GM19452 (cell line): ENCODE data around the gene PRKAR1B.
A peak's percentile ranks its signal among the peaks of the same experiment; 100 is the strongest.

Experiments used
- ATAC-seq: cut with Tn5 transposase; IDR thresholded peaks from one replicate; pipeline ENCODE4 v1.9.1; 2021; ENCODE audit not compliant: unreplicated experiment

The PRKAR1B gene

DNA sequence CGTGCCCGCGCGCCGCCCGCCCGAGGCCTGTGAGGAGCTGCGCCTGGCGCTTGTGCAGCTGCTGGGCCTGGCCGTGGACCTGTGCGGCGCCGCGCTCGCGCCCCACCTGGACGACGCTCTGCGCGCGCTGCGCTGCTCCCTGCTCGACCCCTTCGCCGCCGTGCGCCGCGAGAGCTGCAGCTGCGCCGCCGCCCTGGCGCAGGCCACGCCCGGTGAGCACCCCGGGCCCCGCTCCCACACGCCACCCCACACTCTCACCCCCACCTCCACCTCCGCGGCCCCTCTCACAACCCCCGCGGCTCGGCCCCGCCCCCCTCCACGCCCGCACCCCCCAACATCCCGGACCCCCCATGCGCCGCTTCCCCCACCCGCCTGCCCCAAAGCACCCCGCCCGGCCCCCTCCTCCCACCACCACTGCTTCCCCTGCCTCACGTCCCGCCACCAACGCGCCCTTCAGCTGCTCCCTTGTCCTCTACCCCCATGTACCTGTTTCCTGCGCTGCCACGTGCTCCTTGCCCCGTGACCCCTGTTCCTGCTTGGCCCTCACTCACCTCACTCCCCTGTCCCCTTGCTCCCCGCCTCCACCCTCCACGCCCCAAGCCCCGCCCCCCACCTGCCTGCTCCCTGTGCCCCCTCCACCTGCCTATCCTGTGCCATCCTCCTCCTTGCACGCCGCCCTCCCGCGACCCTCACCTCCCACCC is at the start of gene PRKAR1B:
Gene PRKAR1B (minus strand): TSS at position 178 of the 702 bp plus-strand sequence. CDS start 15,776 bp downstream, outside the sequence.
- ATAC-seq: peak; percentile 38

DNA sequence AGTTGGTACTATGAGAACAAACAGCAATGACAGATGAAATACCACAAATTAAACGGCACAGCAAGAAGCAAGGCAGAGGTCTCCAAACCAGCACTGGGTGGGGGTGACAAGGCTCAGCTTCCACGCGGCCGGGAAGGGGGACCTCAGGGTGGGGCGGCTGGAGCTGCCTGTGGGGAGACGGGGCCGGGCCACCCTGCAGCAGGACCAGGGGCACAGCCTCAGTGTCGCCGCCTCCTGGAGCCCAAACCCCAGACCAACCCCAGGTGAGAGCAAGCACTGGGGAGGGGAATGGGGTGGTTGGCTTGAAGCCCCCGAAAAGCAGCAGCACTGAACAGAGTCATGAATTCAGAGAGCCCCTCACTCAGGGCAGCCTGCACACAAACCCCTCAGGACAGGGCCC is 49.3 kb upstream of the PRKAR1B start:
- no peak for ATAC-seq

DNA sequence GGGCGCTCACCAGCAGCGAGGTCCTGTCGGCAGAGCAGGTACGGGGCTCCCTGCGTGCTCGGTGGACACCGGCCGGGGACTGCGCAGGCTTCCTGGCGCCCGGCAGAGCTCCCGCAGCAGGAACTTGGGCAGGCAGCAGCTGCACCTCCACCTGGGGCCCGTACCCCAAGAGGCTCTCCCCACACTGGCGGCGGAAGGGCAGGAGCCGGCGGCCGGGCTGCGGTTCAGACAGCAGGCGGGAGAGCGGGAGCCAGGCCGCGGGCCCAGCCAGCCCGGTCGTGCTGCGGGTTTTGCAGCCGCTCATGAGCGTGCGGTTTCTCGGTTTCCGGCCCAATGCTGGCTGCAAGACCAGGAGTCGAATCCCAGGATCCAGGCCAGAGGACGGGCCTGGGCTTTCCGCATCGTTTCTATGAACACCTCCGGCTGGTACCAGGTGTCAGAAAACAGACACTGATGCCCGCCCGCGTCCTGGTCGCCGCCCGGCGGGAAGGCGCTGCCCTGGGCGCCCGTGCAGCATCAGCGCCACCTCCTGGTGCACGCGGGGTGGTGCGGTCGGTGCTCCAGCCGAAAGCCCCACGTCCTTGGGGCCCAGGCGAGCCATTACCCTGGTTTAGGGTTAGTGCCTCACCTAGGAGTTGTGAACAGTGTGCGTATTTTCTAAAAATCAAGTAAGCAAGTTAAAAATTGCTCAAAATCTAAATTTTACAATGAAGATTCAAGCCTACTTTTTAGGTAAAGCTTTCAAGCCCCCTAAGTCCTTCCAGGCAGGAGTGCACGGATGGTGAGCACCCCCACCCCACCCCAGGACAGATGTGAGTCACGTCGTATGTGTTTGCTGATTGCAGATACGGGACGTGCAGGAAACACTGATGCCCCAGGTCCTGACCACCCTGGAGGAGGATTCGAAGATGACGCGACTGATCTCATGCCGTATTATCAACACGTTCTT is 47.4 kb upstream of the PRKAR1B start:
- ATAC-seq: no peak

DNA sequence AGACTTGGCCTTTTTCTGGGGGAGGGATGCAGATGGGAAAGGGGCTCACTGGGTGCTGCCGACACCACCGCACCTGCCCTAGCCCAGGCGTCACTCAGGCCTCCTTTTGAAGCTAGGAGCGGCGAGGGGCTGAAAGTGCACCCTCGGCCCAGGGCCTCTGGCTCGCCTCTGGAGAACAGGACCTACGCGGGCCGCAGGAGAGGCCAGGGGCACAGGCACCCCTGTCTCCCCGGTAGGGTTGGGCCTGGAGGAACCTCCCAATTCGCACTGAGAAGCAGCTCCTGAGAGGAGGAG is 46.5 kb upstream of the PRKAR1B start:
- ATAC-seq: no peak

DNA sequence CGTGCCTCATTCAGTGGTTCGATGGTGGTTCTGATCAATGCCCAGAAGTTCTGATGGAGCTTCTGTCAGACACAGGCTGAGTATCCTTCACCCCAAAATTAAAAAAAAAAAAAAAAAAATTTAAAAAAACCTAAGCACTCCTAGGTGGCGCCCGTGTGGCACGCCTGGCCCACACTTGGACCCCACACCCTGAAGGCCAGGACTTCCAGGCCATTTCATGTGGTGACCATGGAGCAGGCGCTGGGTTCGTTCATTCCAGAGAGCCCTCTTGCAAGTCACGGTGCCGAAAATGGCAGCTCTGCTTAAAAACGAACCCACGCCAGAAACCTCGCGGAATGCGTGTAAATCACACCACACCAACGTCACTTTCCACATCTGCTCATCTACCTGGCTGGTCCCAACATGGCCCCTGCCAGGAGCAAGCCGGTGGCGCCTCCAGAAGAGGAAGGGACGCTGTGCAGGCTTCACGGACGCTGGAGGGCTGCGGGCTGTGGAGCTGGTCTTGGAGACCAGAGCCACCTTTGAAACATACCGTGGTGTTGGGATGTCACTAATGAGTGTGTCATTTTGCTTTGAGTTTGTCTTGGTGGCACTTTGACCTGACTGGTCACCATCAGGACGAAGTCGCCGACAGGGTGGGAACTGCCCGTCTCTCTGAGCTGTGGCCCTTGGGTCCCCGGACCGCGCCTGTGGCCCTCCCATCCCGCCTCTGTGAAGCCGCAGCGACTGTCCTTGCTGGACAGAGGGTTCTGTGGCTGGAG is 46.0 kb upstream of the PRKAR1B start:
- no peak for ATAC-seq

DNA sequence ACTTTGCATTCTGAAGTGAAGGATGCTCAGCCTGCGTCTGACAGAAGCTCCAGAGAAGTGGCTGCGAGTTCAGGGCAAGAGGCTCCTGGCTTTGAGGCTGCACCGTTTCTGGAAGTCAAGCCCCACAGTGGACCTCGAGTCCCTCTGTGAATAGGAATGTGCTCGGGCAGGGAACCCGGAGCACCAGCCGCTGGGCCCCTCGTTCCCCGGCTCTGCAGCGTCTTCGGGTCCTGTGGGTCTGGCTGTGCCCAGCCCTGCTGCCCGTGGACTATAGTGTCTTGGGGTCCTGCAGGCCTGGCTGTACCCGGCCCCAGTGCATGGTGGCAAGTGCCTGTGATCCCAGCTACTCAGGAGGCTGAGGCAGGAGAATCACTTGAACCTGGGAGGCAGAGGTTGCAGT is 45.3 kb upstream of the PRKAR1B start:
- ATAC-seq: no peak

DNA sequence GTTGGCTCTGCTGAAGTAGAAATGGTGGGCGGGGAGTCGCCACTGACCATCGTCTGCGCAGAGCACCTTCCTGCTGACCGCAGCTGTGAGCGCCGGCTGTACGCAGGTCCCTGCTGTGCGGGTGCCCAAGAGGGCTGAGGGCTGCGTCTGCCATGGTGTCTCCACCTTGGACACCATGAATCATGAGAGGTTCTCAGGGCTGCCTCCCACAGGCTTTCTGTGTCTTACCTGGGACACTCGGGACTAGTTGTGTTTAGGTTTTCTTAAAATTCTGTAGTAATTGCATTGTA is 44.9 kb upstream of the PRKAR1B start:
- no peak for ATAC-seq

DNA sequence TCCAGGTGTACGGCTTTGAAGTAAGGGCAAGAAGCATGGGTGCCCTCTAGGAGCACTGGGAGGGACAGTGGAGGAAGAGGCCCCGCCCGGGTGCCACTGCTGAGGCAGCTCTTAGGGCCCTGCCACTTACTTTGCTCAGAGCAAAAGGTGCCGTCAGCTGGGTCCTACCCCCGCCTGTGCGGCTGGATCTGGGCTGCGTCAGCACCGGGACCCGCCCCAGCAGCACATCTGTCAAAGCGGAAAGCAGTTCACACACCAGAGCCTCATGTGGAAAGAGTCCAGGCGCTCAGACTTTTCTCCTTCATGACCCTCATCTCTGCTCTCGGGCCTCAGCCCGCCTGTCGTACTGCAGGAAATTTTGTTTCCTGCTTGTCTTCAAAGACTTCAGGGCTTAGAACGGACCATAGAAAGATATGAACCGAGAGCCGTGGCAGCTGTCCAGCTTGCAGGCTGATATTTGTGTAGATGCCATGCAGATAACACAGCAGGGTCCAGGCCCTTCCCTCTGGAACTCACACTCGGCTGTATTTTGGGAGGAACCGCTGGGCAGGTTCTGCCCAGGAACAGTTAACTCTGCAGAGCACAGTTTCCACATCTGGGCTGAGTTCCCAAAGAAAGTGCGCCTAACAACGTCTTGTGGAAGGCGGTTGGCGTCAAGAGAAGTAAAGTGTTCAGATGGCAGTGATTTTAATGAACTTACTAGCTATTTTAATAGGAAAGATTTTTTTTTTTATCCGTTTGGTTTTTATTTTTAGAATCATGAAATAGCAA is 44.3 kb upstream of the PRKAR1B start:
- ATAC-seq: no peak

DNA sequence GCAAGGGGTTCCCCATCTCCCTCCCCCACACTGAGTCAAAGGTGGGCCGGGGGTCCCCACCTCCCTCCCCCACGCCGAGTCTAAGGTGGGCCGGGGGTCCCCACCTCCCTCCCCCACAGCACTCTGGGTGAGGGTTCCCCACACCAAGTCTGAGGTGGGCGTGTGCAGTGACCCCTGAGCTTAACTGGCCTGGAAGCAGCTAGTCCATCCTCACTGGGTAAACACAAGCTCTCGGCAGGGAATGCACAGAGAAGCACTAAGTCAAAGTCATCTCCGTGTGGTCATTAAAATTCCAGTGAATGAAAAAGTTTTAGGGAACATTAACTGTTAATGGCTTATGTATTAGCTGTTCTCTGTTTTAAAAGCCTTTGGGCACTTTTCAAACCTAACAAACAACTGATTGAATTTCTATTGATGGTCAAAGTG is 43.7 kb upstream of the PRKAR1B start:
- ATAC-seq: no peak

DNA sequence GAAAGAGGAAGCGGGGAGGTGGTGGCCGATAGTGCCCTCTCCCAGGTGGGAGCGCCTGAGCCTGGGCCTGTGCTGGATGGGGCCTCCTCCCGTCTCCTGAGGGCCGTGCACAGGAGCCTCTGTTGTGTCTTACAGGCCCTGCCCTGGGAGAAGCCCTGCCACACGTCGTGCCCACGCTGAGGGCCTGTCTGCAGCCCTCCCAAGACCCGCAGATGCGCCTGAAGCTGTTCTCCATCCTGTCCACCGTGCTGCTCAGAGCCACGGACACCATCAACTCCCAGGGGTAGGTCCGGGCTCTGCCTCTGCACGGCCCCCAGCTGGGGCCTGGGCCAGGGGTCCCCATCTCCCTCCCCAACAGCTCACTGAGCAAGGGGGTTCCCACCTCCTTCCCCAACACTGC is 43.3 kb upstream of the PRKAR1B start:
- no peak for ATAC-seq

DNA sequence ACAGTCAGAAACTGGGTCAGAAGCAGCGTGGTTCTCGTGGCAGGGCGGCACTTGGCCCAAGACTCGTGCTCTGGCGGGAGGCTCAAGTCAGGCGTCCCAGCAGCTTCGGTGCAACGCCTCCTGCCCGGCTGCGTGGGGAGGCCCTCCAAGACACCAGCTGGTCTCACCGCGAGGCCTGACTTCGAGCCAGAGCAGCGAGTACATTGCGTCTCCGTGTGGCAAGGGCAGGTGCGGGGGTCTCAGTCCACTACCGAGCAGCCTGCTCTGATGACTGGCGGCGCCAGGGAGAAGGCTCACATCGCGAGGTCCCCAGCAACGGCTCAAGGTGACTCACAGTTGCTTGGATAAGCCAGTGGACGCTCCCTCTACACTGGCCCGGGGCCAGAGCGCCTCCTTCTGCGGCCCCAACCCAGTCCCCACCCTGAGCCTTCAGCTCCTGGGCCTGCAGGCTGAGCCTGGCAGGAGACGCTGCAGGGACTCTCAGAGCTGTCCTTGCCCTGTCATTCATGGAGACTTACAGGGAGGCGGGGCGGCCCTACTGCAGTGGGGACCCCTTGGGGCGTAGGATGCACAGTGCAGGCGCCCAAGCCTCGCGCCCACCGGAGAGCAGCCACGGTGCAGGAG is 41.9 kb upstream of the PRKAR1B start:
- no peak for ATAC-seq

DNA sequence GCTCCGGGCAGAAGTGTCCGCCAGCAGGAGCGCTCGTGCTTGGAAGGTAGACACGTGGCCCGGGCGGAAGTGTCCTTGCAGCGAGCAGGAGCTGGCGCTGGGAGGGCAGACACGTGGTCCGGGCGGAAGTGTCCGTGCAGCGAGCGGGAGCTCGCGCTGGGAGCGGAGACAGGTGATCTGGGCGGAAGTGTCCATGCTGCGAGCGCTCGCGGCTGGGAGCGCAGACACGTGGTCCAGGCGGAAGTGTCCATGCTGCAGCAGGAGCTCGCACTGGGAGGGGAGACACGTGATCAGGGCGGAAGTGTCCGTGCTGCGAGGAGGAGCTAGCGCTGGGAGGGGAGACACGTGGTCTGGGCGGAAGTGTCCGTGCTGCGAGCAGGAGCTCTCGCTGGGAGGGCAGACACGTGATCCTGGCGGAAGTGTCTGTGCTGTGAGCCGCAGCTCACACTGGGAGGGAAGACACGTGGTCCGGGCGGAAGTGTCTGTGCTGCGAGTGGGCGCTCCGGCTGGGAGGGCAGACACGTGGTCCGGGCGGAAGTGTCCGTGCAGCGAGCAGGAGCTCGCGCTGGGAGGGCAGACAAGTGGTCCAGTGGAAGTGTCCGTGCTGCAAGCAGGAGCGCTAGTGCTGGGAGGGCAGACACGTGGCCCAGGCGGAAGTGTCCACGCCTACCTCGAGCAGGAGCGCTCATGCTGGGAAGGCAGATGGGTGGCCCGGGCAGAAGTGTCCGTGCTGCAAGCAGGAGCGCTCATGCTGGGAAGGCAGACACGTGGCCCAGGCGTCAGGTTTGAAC is 41.1 kb upstream of the PRKAR1B start:
- ATAC-seq: no peak

DNA sequence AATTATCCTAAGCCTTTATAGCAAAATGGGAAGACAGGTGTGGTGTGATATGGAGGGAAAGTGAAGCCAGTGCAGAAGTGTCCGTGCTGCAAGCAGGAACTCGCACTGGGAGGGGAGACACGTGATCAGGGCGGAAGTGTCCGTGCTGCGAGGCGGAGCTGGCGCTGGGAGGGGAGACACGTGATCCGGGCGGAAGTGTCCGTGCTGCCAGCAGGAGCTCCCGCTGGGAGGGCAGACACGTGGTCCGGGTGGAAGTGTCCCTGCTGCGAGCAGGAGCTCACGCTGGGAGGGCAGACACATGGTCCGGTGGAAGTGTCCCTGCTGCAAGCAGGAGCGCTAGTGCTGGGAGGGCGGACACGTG is 40.5 kb upstream of the PRKAR1B start:
- no peak for ATAC-seq

DNA sequence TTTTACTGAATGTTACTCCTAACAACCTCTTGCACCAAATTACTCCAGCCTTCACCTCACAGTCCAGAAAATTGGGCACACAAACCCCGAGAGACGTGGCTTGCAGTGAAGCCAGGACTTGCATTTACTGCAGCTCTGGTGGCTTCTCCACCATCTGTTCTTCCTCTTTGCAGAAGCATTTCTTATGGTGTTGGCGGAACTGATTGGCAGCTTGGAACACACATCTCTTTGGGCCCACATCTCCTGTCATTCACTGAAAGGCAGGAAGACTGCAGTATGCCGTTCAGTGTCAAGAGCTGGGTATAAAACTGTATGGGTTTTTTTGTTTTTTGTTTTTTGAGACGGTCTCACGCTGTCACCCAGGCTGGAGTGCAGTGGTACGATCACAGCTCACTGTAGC is 38.3 kb upstream of the PRKAR1B start:
- ATAC-seq: no peak

DNA sequence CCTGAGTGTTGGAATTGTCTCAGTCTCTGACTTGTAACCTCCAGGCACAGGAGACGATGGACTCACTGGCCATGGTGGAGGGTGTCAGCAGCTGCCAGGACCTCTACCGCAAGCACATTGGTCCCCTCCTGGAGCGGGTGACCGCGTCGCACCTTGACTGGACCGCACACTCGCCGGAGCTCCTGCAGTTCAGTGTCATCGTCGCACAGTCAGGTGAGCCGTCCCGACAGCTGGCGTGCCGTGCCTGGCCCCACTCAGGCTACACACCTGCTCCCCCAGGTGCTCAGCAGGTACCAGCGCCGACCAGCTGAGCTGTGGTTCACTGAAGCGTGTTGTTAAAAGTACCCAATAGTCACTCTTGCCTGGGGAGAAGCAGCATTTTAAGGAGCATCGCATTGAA is 36.7 kb upstream of the PRKAR1B start:
- ATAC-seq: no peak

DNA sequence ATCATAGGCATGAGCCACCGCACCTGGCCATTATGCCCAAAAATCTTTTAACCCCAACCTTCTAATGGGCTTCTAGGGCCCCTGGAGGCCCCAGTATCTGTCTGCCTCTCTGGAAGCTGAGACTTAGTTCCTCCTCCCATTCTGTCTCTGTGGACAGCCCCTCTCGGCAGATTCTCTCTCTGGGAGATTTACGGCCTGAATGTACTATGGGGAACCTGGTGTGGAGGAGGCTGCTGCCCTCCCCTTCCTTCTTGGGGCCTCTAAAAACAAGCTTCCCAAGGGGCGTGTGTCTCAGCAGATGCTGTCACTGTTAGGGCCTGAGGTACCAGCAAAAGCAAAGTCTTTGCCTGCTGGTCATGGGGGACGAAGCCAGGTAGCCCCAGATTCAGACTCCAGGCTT is 35.8 kb upstream of the PRKAR1B start:
- no peak for ATAC-seq

DNA sequence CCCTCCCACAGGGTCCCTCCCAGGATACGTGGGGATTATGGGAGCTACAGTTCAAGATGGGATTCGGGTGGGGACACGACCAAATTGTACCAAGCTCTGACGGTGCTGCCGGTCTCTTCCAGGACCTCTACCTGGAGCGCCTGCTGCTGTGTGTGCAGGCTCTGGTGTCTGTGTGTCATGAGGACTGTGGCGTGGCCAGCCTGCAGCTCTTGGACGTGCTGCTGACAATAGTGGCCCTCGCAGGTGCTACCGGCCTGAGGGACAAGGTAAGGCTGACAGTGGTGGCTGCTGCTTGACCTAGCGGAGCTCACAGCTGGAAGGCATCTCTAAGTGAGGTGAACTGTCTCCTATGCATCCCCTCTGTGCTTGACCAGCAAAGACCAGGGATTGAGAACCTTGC is 34.5 kb upstream of the PRKAR1B start:
- no peak for ATAC-seq

DNA sequence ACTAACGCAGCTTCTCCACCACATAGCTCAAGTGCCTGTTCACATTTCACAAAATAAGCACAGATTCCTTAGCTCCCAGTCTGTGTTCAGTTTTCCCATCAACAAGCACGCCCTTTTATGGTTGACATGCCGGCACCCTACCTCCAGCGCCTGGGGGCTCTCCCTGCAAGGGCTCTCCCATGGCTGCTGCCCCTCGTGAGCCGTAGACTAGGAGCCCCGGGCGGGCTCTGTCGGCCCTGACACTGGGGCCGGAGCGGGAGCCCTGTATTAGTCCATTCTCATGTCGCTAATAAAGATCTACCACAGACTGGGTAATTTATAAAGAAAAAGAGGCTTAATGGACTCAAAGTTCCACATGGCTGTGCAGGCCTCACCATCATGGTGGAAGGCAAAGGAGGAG is 34.0 kb upstream of the PRKAR1B start:
- no peak for ATAC-seq

DNA sequence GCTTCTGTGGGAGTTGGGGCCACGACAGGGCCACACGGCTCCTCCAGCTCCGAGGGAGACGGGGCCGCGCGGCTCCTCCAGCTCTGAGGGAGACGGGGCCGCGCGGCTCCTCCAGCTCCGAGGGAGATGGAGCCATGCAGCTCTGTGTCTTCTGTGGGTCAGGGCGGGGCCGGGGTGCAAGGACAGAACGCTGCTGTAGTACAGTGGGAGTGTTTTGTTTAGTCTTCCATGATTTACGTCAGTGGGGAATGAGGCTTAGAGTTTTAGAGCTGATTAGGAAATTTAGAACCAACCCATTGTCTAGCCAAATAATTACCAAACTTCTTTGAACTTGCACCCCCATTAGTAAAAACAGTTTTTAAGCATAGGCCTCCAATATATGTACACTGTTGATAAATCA is 32.9 kb upstream of the PRKAR1B start:
- ATAC-seq: no peak

DNA sequence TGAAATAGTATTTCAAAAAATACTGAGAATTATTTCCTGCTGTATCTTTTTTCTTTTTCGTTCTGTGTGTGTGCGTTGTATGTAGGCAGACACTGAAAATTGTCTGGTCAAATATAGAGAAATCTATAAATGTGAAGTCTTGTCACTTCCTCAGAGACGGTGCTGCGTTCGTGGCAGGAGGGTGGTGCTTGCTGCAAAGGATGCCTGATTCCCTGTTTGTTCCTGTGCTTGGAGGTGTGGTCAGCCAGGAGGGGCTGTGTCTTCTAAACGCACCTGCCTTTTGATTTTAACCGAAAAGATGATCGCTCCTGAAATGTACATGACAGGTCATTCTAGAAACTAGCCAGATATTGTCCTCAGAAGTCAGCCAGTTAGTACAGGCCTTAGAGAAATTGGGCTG is 32.5 kb upstream of the PRKAR1B start:
- ATAC-seq: no peak
